GM21528 (cell line): ENCODE measurements around the gene SLC4A1AP.
"Not testable (repeated sequence)": the region's sequence is repeated elsewhere in the genome, so short reads cannot be mapped to it uniquely, and the experiment has no call there.

Experiments used
- ATAC-seq: cut with Tn5 transposase; IDR thresholded peaks from one replicate; pipeline ENCODE4 v1.9.1; 2021; ENCODE audit warnings: mild to moderate bottlenecking, moderate library complexity; ENCODE audit not compliant: unreplicated experiment, low FRiP score

SLC4A1AP gene, protein sequence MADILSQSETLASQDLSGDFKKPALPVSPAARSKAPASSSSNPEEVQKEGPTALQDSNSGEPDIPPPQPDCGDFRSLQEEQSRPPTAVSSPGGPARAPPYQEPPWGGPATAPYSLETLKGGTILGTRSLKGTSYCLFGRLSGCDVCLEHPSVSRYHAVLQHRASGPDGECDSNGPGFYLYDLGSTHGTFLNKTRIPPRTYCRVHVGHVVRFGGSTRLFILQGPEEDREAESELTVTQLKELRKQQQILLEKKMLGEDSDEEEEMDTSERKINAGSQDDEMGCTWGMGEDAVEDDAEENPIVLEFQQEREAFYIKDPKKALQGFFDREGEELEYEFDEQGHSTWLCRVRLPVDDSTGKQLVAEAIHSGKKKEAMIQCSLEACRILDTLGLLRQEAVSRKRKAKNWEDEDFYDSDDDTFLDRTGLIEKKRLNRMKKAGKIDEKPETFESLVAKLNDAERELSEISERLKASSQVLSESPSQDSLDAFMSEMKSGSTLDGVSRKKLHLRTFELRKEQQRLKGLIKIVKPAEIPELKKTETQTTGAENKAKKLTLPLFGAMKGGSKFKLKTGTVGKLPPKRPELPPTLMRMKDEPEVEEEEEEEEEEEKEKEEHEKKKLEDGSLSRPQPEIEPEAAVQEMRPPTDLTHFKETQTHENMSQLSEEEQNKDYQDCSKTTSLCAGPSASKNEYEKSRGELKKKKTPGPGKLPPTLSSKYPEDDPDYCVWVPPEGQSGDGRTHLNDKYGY

DNA sequence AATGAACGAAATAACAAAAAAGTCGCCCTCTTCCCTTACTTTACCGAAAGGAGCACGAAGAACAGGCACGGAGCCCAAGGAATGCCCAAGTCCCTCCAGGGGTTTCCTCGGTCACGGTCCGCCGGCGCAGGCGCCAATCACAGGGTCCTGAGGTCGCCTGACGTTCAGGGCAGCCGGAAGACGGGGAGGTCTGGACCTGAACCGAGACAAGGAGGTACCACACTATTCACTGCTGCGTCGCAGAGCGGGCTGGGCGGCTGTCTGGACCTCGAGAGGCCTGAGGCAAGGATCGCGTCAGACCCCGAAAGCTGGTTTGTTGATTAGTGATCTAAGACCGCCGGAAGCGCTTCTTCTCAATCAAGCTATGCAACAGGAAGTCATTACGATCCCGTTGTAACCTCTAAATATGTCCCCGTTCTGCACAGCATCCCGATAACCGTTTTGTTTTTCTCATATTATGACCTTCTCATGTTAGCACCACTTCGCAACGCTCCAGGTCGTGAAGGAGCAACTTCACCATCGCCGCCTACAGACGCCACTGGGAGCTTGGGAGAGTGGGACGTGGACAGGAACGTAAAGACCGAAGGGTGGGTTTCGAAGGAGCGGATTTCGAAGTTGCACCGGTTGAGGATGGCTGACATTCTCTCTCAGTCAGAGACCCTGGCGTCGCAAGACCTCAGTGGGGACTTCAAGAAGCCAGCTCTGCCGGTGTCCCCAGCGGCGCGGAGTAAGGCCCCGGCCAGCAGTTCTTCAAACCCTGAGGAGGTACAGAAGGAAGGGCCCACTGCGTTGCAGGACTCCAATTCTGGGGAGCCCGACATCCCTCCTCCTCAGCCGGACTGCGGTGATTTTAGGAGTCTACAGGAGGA is at the start of gene SLC4A1AP, which contains the start of gene SUPT7L:
Gene SLC4A1AP (plus strand): TSS at position 605 of the 869 bp plus-strand sequence. CDS start 26 bp downstream, at position 631.
Gene SUPT7L (minus strand): TSS at position 330 of the 869 bp plus-strand sequence. CDS start 1,422 bp downstream, outside the sequence.
- ATAC-seq, result peak; percentile 78

DNA sequence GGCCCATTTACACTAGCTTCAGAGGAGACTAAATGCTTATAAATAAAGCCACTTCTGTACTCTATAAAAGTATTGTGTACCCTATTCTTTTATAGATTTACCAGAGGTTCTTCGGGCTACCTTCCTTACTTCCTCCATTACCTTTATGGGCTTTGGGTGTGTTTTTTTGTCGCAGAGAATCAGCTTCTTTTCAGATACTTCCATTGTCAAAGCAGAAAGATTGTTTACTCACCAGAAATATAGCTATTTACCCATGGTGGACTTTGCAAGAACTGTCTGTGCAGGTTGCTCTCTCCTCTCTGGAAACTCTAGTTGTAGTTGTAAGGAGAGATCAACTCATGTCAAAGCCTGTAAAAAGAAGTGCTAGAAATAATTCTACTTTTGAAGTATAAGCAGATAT is 49.7 kb upstream of the SLC4A1AP start:
- ATAC-seq, result no peak

DNA sequence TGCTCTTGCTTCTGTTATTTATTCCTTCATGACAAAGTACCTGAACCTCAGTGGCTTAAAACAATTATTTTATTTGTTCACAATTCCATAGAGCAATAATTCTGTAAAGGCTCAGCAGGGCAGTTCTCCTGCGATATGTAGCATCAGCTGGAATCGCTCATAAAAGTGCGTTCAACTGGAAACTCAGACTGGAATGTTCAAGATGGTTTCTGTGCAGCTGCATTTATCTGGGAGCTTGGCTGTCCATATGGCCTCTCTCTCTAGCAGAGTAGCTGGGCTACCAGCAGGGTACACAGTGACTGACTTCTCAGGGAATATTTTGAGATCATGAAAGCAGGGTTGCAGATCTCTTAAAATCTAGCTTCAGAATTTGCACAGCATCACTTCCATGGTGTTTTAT is 48.4 kb upstream of the SLC4A1AP start:
- ATAC-seq, result no peak

DNA sequence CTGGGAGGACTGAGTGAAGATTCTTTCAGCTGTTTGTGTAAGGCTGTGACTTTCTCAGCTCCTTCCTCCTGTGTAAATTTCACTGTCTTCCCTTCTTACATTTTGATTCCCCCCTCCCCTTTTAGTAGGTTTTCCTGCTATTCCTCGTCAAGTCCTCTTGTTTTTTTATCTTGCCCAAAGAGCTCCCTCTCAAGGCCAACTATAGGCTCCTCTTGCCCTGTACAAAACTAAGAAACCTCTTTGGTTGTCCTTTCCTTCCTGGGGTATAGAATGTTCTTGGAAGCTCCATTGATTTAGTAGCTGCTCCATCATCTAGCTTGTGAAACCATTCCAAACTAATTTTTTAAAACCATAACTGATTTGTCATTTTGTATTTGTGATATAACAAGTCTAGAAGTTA is 42.2 kb upstream of the SLC4A1AP start:
- no peak for ATAC-seq

DNA sequence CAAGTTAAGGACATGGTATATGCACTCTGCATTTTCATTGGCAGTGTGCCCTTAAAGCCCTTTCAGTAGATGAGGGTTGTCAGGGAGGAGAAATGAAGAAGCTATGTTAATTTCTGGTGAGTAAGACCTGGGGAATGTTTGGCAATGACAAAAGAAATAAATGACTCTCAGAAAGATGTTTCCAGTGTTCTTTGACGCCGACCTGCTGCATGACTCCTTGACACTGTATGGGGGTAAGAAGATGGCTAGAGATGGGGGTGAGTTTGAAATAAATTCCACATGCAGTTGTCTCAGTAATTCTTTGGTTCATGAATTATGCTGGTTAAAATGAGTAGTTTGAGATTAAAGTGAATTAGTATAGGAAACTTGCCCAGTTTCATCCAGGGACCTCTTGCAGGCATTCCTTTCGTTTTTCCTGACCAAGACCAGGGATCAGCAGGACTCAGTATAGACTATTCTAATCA is 40.7 kb upstream of the SLC4A1AP start:
- no peak for ATAC-seq

DNA sequence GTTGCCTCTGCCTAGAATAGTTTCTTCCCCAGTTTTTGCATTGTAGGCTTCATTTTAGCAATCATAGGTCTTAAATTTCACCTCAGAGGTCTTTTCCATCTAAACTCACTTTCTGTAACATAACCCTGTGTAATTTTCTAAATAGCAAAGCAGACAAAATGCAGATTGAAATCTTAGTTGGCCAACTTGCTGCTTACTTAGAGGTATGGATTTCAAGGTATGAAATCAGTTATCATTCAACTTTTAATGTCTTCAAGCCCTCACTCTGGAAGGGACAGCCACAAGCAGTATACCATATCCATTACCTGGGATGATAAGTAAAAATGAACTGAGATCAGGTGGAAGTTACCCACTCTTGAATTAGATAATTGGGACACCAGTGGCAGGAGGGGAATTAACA is 38.7 kb upstream of the SLC4A1AP start:
- ATAC-seq, result no peak

DNA sequence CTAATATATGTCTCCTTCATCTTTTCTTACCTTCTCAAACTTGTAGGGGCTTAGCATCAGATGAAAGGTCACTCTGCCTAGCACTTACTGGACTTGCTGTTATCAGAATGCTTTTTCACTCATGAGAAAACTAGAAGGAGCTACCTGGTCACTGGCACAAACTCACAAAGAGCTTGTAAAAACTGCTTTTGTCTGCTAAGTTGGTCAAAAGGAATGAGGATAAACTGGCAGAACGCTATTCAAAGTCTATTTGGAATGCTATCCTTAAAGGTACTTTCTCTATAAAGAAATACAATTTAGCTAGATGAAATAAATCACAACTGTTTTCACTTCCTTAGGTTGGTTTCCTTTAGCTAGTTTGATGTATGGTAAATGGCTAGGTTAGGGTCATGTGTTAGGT is 37.4 kb upstream of the SLC4A1AP start:
- not testable (repeated sequence) for ATAC-seq

DNA sequence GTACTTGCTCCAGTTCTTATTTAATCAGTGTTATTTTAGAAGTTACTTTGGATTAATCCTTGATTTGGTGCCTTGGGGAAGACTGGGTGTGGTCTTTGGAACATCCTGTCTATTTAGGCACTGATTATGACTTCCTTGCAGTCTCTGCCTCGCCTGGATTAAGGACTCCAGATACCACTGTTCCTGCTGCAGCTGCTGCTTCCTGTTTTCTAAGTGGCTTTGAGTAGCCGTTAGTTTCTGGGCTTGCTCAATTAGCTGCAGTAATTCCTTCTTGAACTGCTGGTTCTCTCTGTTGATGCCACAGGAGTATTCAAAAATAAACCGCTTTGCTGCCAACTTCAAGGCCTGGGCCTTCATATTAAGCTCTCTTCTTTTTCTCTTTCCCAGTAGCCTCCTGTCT is 36.8 kb upstream of the SLC4A1AP start:
- ATAC-seq, result not testable (repeated sequence)

DNA sequence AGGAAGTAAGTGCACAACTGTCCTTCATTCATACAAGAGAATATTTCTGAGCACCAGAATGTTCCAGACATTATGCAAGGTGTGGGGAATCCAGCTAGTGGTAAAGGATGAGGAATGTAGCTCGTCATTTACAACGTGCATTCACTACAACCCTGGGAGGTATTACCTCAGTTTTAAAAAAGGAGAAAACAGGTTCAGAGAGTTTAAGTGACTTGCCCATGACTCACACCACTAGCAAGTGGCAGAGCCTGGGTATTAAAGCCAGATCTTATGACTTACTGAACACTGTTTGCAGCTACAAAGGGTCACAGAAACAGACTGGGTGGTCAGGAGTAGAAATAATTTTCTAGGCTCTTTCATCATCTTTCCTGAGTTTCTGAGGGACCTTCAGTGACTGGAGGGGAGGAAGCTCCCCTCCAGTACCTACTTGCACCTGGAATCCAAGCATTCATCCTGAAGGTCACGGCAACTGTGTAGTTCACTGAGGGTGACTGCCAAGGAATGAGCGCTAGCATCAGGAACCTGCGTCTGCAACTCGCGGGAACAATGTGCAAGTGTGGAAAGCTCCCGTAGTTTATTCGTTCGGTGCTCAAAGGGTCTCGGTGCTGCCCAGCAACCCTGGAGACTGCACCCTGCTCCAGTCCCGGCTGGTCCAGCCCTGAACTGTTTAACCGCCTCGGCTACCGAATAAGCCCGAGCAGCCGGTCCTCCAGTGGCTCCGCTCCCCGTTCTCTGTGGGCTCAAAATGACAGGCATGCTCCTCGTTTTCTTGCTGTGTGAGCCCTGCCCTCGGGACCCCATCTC is 35.5 kb upstream of the SLC4A1AP start:
- ATAC-seq, result peak; percentile 31

DNA sequence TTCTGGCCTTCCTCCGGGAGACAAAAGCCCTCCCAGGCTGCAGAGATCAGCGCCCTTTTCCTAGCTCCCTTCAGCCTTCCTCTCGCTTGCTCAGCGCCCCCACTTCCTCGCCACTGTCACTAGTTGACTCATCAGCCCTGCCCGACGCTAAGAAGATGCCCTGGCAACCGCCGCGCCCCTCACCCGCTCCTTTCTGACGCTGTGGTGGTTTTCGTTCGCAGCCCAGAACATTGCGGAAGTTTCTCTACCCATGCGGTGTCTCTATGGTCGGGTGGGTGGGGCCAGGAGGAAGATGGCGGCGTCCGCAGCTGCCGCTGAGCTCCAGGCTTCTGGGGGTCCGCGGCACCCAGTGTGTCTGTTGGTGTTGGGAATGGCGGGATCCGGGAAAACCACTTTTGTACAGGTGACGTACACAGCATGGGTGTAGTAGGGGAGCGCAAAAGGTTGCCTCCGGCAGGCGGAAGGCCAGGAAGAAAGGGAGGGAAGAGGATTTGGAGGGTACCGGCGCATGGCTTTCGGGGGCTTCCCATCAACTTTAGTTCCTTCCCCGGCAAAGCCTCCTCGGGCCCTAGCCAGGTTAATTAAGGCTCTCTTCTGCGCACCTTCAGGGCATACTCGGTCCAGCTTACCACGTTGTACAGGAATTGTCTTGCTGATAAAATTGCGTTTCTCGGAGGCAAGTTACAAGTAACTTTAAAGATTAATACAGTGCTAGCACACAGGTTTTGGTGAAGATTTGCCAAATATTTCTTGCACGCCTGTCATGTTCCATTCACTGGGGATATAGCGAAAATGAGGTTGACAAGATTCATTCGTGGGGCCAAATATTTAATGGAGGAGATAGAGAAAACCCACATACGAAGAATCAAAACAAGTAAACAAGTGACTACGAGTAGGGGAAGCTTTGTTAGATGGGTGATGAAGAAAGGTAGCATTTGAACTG is 34.7 kb upstream of the SLC4A1AP start, which contains the start of the genes CCDC121 and GPN1:
Gene CCDC121 (minus strand): TSS at position 246 of the 943 bp plus-strand sequence. CDS start 1,213 bp downstream, outside the sequence.
Gene GPN1 (plus strand): TSS at position 284 of the 943 bp plus-strand sequence. CDS start 9 bp downstream, at position 293.
- peak; percentile 95 for ATAC-seq

DNA sequence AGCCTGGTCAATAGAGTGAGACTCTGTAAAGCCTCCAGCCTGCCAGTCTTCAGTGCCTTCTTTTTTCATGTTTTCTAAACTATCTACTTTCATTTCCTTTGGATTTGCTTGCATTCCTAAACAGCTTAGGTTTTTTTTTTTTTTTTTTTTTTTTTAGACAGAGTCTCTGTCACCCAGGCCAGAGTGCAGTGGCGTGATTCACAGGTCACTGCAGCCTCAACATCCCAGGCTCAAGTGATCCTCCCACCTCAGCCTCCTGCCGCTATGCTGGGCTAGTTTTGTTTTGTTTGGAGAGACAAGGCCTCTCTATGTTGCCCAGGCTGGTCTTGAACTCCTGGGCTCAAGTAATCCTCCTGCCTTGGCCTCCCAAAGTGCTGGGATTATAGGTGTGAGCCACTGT is 33.4 kb upstream of the SLC4A1AP start:
- ATAC-seq, result not testable (repeated sequence)

DNA sequence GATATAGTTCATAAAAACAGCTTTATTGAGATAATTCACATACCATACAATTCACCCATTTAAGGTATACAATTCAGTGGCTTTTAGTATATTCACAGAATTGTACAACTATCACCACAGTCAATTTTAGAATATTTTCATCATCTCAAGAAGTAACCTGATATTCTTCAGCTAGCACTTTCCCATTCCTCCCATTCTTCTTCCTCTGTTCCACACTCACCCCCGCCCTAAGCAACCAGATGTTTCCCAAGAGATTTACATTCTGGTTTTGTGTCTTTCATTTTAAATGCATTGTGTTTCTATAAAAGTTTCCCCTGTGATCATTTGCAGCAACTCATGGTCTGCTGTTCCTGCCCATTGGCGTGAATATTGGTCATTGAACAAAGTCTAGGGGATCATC is 29.4 kb upstream of the SLC4A1AP start:
- ATAC-seq, result no peak

DNA sequence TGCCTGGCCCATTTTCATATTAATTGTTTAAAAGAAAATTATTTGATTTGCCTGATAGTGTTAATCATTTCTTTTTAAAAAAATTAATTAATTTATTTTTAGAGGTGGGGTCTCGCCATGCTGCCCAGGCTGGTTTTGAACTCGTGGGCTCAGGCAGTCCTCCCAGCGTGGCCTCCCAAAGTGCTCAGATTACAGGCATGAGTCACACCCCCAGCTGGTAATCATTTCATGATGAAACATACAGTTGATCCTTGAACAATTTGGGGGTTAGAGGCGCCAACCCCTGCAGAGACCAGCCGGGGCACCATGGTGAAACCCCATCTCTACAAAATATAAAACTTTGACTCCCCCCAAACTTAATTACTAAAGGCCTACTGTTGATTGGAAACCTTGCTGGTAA is 26.9 kb upstream of the SLC4A1AP start:
- no peak for ATAC-seq

DNA sequence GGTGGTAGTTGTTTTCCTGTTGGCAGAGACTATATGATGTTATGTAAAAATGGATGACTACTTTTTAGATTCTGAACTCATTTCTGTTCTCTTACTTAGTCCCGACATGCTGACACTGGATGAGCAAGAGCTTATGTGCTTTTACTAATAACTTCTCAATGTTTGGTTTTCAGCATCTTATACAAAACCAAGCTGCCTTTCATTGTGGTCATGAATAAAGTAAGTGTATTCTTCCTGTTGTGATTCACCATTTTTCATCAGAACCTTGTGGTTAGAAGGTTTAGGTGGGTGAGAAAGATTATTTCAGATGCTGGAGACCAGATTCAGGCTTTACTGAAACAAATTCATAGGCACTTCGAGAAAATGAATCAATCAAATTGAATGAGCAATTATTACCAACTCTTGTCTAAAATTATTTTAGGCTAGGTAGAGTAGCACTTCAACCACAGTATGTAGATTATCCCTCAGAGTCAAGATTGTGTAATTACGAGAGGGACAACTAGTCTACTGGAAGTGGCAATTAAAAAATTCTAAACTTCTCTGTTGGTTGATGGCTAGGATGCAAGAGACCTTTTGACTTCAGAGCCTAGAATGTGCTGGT is 25.6 kb upstream of the SLC4A1AP start:
- no peak for ATAC-seq

DNA sequence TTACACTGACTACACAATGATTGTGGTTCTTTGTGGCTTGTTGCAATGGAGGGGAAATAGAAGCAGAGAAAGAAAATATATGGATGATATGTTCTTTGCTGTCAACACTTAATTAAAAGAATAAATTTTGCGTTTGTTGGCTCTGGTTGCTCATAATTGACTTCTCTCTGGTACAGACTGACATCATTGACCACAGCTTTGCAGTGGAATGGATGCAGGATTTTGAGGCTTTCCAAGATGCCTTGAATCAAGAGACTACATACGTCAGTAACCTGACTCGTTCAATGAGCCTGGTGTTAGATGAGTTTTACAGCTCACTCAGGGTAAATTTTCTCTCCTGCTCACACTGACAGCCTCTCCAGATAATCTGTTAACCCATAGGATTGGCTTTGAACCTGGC is 25.0 kb upstream of the SLC4A1AP start:
- ATAC-seq, result no peak

DNA sequence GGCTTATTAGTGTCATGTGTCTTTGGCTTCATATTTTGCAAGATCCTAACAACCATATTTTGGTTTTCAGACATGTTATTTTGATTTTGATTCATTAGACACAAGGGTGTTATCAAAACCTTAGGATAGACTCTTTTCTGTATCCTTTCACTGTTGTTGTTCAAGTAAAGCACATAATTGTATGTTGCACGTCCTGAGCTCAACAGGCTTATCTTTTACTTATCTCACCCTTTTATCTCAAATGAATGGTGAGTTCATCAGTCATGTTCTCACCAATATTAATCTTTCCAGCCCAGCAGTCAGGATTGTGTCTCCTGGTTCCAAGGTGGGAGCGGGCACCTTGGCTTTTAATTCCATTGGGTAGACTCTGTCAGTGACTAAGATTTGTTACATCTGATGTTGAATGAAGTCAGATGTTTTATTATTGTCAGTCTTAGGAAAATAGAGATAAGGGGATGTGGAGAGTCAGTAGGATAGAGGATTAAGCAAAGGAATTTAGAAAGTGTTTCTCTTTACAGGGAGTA is 22.9 kb upstream of the SLC4A1AP start:
- no peak for ATAC-seq

DNA sequence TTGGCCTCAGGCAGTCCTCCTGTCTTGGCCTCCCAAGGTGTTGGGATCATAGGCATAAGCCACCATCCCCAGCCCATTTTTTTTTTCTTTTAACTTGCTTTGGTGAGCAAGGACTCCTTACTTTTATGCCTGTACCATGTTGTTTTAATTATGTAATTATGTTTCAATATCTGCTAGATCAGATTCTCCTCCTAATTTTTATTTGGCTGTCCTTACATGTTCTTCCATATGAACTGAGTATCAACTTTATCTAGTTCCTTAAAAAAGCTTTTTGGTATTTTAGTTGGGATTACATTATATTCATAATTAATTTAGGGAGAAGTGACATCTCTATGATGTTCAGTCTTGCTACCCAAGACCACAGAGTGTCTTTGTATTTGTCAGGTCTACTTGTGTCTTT is 18.5 kb upstream of the SLC4A1AP start:
- ATAC-seq, result no peak

DNA sequence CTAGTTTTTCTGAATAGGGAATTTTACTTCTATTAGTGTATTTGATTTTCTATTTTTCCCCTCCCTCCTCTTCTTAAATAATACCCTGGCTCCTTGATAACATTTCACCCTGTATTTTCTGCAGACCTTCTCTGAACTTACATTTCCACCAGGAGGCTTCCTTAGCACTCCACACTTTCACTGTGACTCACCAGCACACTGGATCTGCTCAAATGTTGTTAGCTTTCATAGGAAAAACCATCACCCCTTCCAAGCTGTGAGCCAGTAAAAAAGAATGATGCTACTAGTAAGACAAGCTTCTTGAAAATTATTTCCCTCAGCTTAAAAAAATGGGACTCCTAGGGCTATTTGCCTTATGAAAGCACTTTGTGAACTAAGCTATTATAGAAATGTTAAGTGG is 16.4 kb upstream of the SLC4A1AP start:
- no peak for ATAC-seq
